Activated T-cell treated with anti-CD3 and anti-CD28 coated beads, Interleukin-2, amount 50 U/mL, for 48 hours (primary cell): ENCODE data around the gene SHBG.
"Not testable (repeated sequence)": the region's sequence is repeated elsewhere in the genome, so short reads cannot be mapped to it uniquely, and the experiment has no call there.

Source experiments
- DNase-seq, 2 experiments: peaks; one replicate each; pipeline ENCODE4 v3.0.0-alpha.2; 2020

The SHBG gene

GRCh38 chr17:7612294-7612640, 17.7 kb upstream of the SHBG start:
- DNase-seq, result no peak

GRCh38 chr17:7613769-7614424, 16.0 kb upstream of the SHBG start:
- DNase-seq, result peak; percentile 23 to 29

- peak; percentile 99 for DNase-seq
These were observed 15.3 kb upstream of the SHBG start, which contains the start of gene FXR2 for GRCh38 chr17:7614425-7615264. Gene FXR2 (minus strand): TSS chr17:7614897. CDS start chr17:7614532, 365 bp downstream.

- no peak for DNase-seq
These were observed 14.6 kb upstream of the SHBG start for GRCh38 chr17:7615265-7615747.

GRCh38 chr17:7618608-7619007, 11.3 kb upstream of the SHBG start:
- DNase-seq, result no peak

- no peak for DNase-seq
These were observed 9.1 kb upstream of the SHBG start for GRCh38 chr17:7620835-7621234.

GRCh38 chr17:7623661-7624060, 6.3 kb upstream of the SHBG start:
- DNase-seq, result no peak

GRCh38 chr17:7625749-7626148, 4.2 kb upstream of the SHBG start:
- not testable (repeated sequence) for DNase-seq

- no peak for DNase-seq
These were observed 3.6 kb upstream of the SHBG start for GRCh38 chr17:7626307-7626706.

GRCh38 chr17:7626956-7627249, 3.0 kb upstream of the SHBG start:
- no peak for DNase-seq

- peak; percentile 87 to 90 for DNase-seq
These were observed 2.4 kb upstream of the SHBG start, which contains the start of gene SAT2 for GRCh38 chr17:7627250-7628121. Gene SAT2 (minus strand): TSS chr17:7627821. CDS start chr17:7627635, 186 bp downstream.

GRCh38 chr17:7631398-7632380, 1.8 kb downstream of the SHBG start:
- DNase-seq, result no peak

- DNase-seq, result peak; percentile 38 to 44
These were observed 2.6 kb downstream of the SHBG start for GRCh38 chr17:7632492-7632894.

- no peak for DNase-seq
These were observed 3.2 kb downstream of the SHBG start for GRCh38 chr17:7633093-7633492.

- peak; percentile 39 to 40 for DNase-seq
These were observed 4.4 kb downstream of the SHBG start for GRCh38 chr17:7634384-7634783.

- DNase-seq, result no peak
These were observed 6.2 kb downstream of the SHBG start for GRCh38 chr17:7636163-7636562.

GRCh38 chr17:7640783-7641182, 10.8 kb downstream of the SHBG start:
- no peak for DNase-seq

GRCh38 chr17:7641635-7642034, 11.7 kb downstream of the SHBG start:
- peak in 1 of 2 experiments; percentile 41 for DNase-seq

GRCh38 chr17:7644775-7645174, 14.8 kb downstream of the SHBG start:
- DNase-seq, result no peak

- DNase-seq, result no peak
These were observed 16.5 kb downstream of the SHBG start for GRCh38 chr17:7646457-7646856.

GRCh38 chr17:7647018-7647417, 17.1 kb downstream of the SHBG start:
- DNase-seq, result no peak

- DNase-seq, result peak; percentile 77 to 81
These were observed 20.7 kb downstream of the SHBG start, which contains the start of gene ATP1B2 for GRCh38 chr17:7650509-7651096. Gene ATP1B2 (plus strand): TSS chr17:7650926. CDS start chr17:7651519, 593 bp downstream.
